ENCODE data around the gene NFATC2. TPM values are rescaled to one million over a fixed set of nuclear protein-coding genes. Genes with fewer than 3 reads are reported as not detected.

Gene NFATC2
- total RNA-seq: 1 to 10 TPM; 2.0 to 5.7 (median 3.7) TPM
- polyA plus RNA-seq: 1 to 10 TPM in 1 of 2 donors, under 1 TPM in 1; 0.43 to 2.6 TPM
- long read RNA-seq, donor 1, partial matches to known transcripts: 2 of 3 reads
- long read RNA-seq, donor 1, other reads (novel, unspliced or antisense): 1 of 3 reads
- long read RNA-seq, donor 2, partial matches to known transcripts: 2 of 2 reads
- long read RNA-seq, donor 2, other reads (novel, unspliced or antisense): 0 of 2 reads
- long read RNA-seq, donor 3, partial matches to known transcripts: 3 of 3 reads
- long read RNA-seq, donor 3, other reads (novel, unspliced or antisense): 0 of 3 reads

- Histone ChIP-seq H3K4me3 (peak within 1 kb of the TSS in 9 of 10 donors; percentile 34 to 61 (median 50)), H3K9me3 (peaks cover 0 to 6% (median 0%) of the 10 kb centered on the region in 11 donors), H3K27ac (peak within 1 kb of the TSS; percentile 51 to 92 (median 80)), H3K4me1 (peaks cover 16 to 38% (median 32%) of the 10 kb centered on the region in 9 donors), H3K36me3 (peaks cover 0 to 3% (median 0%) of the 10 kb centered on the region in 9 donors), H3K27me3 (peaks cover 0 to 35% (median 0%) of the 10 kb centered on the region in 7 donors)
- WGBS, 2 donors: 6 to 7% methylated on average over 41 to 62 of the region's 67 CpGs
- intact Hi-C loops (cut with DNase I): loop anchor here in 3 of 10 donors (5.0 kb wide), 2 partner anchors 95 to 150 kb away; no protein-coding TSS in a partner anchor
- ATAC-seq: peak; percentile 36 to 75 (median 66)
- peak; percentile 51 to 64 for DNase-seq
- TF ChIP-seq, protein P1, sequence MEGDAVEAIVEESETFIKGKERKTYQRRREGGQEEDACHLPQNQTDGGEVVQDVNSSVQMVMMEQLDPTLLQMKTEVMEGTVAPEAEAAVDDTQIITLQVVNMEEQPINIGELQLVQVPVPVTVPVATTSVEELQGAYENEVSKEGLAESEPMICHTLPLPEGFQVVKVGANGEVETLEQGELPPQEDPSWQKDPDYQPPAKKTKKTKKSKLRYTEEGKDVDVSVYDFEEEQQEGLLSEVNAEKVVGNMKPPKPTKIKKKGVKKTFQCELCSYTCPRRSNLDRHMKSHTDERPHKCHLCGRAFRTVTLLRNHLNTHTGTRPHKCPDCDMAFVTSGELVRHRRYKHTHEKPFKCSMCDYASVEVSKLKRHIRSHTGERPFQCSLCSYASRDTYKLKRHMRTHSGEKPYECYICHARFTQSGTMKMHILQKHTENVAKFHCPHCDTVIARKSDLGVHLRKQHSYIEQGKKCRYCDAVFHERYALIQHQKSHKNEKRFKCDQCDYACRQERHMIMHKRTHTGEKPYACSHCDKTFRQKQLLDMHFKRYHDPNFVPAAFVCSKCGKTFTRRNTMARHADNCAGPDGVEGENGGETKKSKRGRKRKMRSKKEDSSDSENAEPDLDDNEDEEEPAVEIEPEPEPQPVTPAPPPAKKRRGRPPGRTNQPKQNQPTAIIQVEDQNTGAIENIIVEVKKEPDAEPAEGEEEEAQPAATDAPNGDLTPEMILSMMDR (IDR thresholded peaks at IDR 0.05): no peak
Observed at GRCh38 chr20:51542571-51543421, at the start of gene NFATC2. Gene NFATC2, minus strand, starts transcription at chr20:51542719. Its CDS starts 220 bp downstream, at chr20:51542499.

- ATAC-seq: no peak
- no peaks in the 10 kb centered on the region for H3K36me3 ChIP-seq
- TF ChIP-seq, protein P1 (IDR thresholded peaks at IDR 0.05): no peak
- 92 to 94% methylated on average over 10 of the region's 10 CpGs for WGBS, 2 donors
- H3K27ac ChIP-seq: no peak overlapping the region
- DNase-seq: no peak
- intact Hi-C loops (cut with DNase I): loop anchor here in 6 of 10 donors (5.0 to 10.0 kb wide), 2 partner anchors 205 to 607 kb away; no protein-coding TSS in a partner anchor
- no peak overlapping the region for H3K4me3 ChIP-seq
- no peaks in the 10 kb centered on the region for H3K9me3 ChIP-seq
- H3K27me3 ChIP-seq: no peaks in the 10 kb centered on the region
- peaks cover 0 to 15% (median 9%) of the 10 kb centered on the region in 9 donors for H3K4me1 ChIP-seq
Observed at GRCh38 chr20:51591871-51592270, 49.4 kb upstream of the NFATC2 start.

DNA sequence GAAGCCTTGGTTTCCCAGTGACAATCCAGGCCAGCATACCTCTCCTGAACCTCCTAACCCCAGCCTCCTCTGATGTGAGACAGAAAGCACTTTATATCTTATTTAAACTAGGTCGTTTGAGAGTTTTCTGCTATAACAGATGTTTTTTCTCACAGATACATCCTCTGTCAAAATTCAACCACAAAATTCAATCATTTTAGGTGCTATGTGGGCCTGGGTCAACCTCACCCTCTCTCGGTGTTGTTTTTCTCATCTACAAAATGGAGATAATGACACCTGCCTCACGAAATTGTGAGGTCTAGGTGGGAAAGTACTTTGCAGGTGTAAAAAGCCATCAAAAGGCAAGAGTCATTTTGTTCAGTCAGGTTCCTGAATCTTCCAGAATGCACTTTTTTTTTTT, 46.2 kb upstream of the NFATC2 start:
- no peaks in the 10 kb centered on the region for H3K36me3 ChIP-seq
- intact Hi-C loops (cut with DNase I): no loop called here
- no peak overlapping the region for H3K27ac ChIP-seq
- 73 to 78% methylated on average over 3 of the region's 3 CpGs for whole genome bisulfite sequencing, 2 donors
- TF ChIP-seq, protein P1 (IDR thresholded peaks at IDR 0.05): no peak
- H3K9me3 ChIP-seq: no peaks in the 10 kb centered on the region
- DNase-seq (no peak), ATAC-seq (no peak)
- no peaks in the 10 kb centered on the region for H3K4me1 ChIP-seq
- no peak overlapping the region for H3K4me3 ChIP-seq
- H3K27me3 ChIP-seq: no peaks in the 10 kb centered on the region

- intact Hi-C loops (cut with DNase I): no loop called here
- Histone ChIP-seq H3K36me3 (no peaks in the 10 kb centered on the region), H3K4me3 (no peak overlapping the region), H3K27ac (no peak overlapping the region), H3K4me1 (no peaks in the 10 kb centered on the region), H3K9me3 (no peaks in the 10 kb centered on the region), H3K27me3 (no peaks in the 10 kb centered on the region)
- DNase-seq (no peak), ATAC-seq (no peak)
- 95 to 96% methylated on average over 4 of the region's 4 CpGs for WGBS, 2 donors
- TF ChIP-seq, protein P1 (IDR thresholded peaks at IDR 0.05): no peak
Observed at GRCh38 chr20:51587145-51587544, 44.6 kb upstream of the NFATC2 start.

Measured in heart right ventricle (tissue), 16 donors.